ENCODE results near the gene NYAP1.

DNA sequence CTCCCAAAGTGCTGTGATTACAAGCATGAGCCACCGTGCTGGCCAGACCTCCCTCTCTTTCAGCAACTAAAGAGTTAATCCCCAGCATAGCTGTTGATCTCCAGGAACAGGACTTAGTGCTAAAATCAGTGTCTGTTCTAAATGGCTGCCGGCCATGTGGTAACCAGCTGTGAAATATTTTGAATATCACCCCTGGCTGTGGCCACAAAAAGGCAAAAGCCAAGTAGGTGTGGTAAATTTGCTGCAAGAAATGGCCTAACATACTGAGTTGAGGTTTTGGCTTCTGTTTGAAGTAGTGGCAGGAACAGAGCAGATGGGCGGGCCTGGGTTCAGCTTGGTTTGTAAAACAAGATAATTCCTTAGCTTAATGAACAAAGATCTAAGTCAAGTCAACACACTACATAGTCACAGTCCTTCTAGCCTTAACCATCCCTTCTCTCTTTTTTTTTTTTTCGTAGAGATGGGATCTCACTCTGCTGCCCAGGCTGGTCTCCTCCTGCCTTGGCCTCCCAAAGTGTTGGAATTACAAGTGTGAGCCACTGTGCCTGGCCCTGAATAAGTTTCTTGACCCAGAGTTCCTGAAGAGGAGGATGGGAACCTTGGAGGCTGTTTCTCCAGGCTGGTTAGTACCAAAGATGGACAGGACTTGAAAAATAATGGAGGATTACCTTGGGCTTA is 32.5 kb downstream of the NYAP1 start:
- TF ChIP-seq ATF3 (IDR thresholded peaks at IDR 0.05; ENCODE audit: insufficient read depth, low read depth, low read length) (no peak), EP300 (IDR thresholded peaks at IDR 0.05; ENCODE audit: borderline replicate concordance in 1 of 2, low read depth in 2 of 2, low read length in 2 of 2) (no peak), CTCF (IDR thresholded peaks at IDR 0.05; ENCODE audit: control extremely low read depth in 1 of 3, insufficient read depth in 1 of 3, low read depth in 1 of 3, low read length in 3 of 3) (no peak), POLR2AphosphoS5 (IDR thresholded peaks at IDR 0.05; ENCODE audit: low read depth, low read length) (no peak), POLR2A (IDR thresholded peaks at IDR 0.05; ENCODE audit: control extremely low read depth in 1 of 2, low read depth in 2 of 2, low read length in 2 of 2) (no peak)

Measured in H1 (cell line).